ENCODE data around the gene CIDEB.

GRCh38 chr14:24290746-24291145 is 17.0 kb downstream of the CIDEB start:
- TF ChIP-seq, protein P1, sequence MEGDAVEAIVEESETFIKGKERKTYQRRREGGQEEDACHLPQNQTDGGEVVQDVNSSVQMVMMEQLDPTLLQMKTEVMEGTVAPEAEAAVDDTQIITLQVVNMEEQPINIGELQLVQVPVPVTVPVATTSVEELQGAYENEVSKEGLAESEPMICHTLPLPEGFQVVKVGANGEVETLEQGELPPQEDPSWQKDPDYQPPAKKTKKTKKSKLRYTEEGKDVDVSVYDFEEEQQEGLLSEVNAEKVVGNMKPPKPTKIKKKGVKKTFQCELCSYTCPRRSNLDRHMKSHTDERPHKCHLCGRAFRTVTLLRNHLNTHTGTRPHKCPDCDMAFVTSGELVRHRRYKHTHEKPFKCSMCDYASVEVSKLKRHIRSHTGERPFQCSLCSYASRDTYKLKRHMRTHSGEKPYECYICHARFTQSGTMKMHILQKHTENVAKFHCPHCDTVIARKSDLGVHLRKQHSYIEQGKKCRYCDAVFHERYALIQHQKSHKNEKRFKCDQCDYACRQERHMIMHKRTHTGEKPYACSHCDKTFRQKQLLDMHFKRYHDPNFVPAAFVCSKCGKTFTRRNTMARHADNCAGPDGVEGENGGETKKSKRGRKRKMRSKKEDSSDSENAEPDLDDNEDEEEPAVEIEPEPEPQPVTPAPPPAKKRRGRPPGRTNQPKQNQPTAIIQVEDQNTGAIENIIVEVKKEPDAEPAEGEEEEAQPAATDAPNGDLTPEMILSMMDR (IDR thresholded peaks at IDR 0.05) = no peak
- no peak for TF ChIP-seq POLR2A (IDR thresholded peaks at IDR 0.05)

All from tibial nerve (tissue), 3 donors.